ENCODE data around the gene SLC38A9.

DNA sequence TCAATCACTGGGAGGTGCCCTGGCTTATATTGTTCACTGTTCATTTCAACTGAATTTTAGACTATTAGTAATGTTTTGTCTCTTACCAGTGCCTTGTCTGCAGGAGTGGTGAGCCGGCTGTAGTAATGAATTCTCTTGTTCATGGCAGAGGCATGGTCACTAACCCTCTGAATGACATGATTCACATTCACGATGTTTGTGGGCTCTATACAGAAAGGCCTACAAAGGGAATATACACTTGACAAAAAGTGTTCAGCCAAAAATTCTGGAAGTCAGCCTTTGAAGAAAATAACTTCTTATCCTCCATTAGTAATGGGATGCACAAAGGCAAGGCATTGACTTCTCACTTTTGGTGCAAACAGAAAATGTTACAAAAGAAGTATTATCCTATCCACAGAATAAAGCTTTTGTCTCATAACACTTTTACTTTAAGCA is 39.6 kb downstream of the SLC38A9 start:
- TF ChIP-seq, protein P1, sequence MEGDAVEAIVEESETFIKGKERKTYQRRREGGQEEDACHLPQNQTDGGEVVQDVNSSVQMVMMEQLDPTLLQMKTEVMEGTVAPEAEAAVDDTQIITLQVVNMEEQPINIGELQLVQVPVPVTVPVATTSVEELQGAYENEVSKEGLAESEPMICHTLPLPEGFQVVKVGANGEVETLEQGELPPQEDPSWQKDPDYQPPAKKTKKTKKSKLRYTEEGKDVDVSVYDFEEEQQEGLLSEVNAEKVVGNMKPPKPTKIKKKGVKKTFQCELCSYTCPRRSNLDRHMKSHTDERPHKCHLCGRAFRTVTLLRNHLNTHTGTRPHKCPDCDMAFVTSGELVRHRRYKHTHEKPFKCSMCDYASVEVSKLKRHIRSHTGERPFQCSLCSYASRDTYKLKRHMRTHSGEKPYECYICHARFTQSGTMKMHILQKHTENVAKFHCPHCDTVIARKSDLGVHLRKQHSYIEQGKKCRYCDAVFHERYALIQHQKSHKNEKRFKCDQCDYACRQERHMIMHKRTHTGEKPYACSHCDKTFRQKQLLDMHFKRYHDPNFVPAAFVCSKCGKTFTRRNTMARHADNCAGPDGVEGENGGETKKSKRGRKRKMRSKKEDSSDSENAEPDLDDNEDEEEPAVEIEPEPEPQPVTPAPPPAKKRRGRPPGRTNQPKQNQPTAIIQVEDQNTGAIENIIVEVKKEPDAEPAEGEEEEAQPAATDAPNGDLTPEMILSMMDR (IDR thresholded peaks at IDR 0.05), result no peak
- no peak for TF ChIP-seq POLR2A (IDR thresholded peaks at IDR 0.05)
